Smooth muscle cell (in vitro differentiated cells): ENCODE measurements around the gene GTF3C6. TPM values are rescaled to one million over a fixed set of nuclear protein-coding genes. Genes with fewer than 3 reads are reported as not detected.
"Not testable (repeated sequence)": the region's sequence is repeated elsewhere in the genome, so short reads cannot be mapped to it uniquely, and the experiment has no call there.

Experiments
- DNase-seq: peaks from one replicate; lab custom pipeline; 2025; ENCODE audit not compliant: unreplicated experiment; lab: John Stamatoyannopoulos, UW
- H2AFZ ChIP-seq: fragments of 200-600 bp; sonication (generic); 2 replicates; pipeline ENCODE4 v1.6.0; 2016; ENCODE audit warnings: antibody characterized with exemption, low read depth, mild to moderate bottlenecking
- H3F3A ChIP-seq: fragments of 200-600 bp; sonication (generic); 2 replicates; pipeline ENCODE4 v1.6.0; 2017; ENCODE audit warnings: antibody characterized with exemption, low read depth
- H3K27ac ChIP-seq: fragments of 200-600 bp; sonication (generic); 2 replicates; pipeline ENCODE4 v1.5.1; 2016; ENCODE audit warnings: low read depth, mild to moderate bottlenecking
- H3K27me3 ChIP-seq: fragments of 200-600 bp; sonication (generic); 2 replicates; pipeline ENCODE4 v1.6.1; 2016; ENCODE audit warnings: low read depth, mild to moderate bottlenecking
- H3K36me3 ChIP-seq: fragments of 200-600 bp; sonication (generic); 2 replicates; pipeline ENCODE4 v1.5.1; 2016; ENCODE audit warnings: low read depth
- H3K4me1 ChIP-seq: fragments of 200-600 bp; sonication (generic); 2 replicates; pipeline ENCODE4 v1.5.1; 2016; ENCODE audit warnings: low read depth
- H3K4me2 ChIP-seq: fragments of 200-600 bp; sonication (generic); 2 replicates; pipeline ENCODE4 v1.6.0; 2016; ENCODE audit warnings: mild to moderate bottlenecking
- H3K4me3 ChIP-seq: fragments of 200-600 bp; sonication (generic); 2 replicates; pipeline ENCODE4 v1.5.1; 2016; ENCODE audit warnings: mild to moderate bottlenecking
- H3K79me2 ChIP-seq: fragments of 200-600 bp; sonication (generic); 2 replicates; pipeline ENCODE4 v1.6.0; 2016; ENCODE audit warnings: low read depth, mild to moderate bottlenecking
- H3K9ac ChIP-seq: fragments of 200-600 bp; sonication (generic); 2 replicates; pipeline ENCODE4 v1.6.0; 2016; ENCODE audit warnings: low read depth
- H3K9me3 ChIP-seq: fragments of 200-600 bp; sonication (generic); replicated peaks from 2 replicates; pipeline ENCODE4 v1.5.1; 2016; ENCODE audit warnings: low read depth
- H4K20me1 ChIP-seq: fragments of 200-600 bp; sonication (generic); 2 replicates; pipeline ENCODE4 v1.6.0; 2016; ENCODE audit warnings: low read depth
- WGBS: methylation state at CpG from one replicate; pipeline ENCODE4 v1.1.7; 2016; ENCODE audit warnings: low lambda C conversion rate; 5-methylcytosine and 5-hydroxymethylcytosine counted together
- polyA plus RNA-seq: library from polyadenylated mRNA; unstranded; fragments of >200 nt; fragmentation: Nextera tagmentation; extraction: Ambion mirVana; gene quantifications from 2 replicates; pipeline ENCODE4 v1.2.1, GENCODE V29; 2016
- total RNA-seq: library from RNA; depleted of rRNA; stranded (reverse); fragments of >200 nt; gene quantifications from 2 replicates; pipeline ENCODE4 v1.2.3, GENCODE V29; 2014
- TF ChIP-seq, protein P1 (sequence below): fragments of 200-600 bp; sonication (generic); IDR thresholded peaks from 2 replicates; pipeline ENCODE4 v1.5.1; 2017; ENCODE audit warnings: borderline replicate concordance, mild to moderate bottlenecking, antibody characterized with exemption; ENCODE audit not compliant: insufficient read depth, poor library complexity, severe bottlenecking

The GTF3C6 gene
- total and polyA plus RNA-seq, 2 experiments from 2014 or later: 88.5 to 90.2 TPM

DNA sequence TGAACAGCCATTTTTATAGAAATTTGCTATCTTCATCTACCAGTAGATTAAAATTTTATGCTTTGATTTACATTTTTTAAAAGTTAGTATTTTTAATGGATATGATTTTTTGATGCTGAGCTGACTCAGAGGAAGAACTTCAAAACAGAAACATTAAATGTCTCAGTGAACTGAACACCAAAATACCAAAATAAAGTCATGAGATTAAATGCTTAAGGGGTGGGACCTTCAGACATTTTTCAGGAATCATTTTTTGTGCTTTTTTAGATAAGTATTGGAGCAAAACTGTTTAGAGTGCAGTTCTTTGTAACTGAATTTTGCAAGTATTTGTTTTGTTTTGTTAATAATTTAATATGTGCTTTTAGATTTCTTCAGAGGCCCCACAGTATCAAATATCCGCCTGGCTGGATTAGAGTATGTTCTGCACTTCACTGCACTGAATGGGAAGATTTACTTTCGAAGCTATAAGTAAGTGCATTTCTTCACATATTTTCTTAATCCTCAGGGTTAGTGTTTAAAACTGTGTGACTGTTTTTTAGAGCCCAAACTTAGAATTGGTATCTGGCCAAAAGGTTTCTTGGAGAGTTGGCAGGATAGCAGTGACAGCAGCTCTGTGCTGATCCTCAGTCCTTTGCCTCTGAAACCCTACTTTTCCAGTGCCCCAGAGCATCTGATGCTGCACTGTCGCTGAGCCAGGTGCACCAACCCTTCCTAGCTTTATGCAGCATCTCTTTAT lies 57.1 kb downstream of the GTF3C6 start:
- H3F3A ChIP-seq: no peaks in the 10 kb centered on the region
- H3K4me3 ChIP-seq: no peak overlapping the region
- H3K4me1 ChIP-seq: no peaks in the 10 kb centered on the region
- H3K4me2 ChIP-seq: no peak overlapping the region
- H3K79me2 ChIP-seq: no peaks in the 10 kb centered on the region
- DNase-seq: no peak
- no peaks in the 10 kb centered on the region for H3K36me3 ChIP-seq
- H4K20me1 ChIP-seq: no peaks in the 10 kb centered on the region
- H3K27ac ChIP-seq: peak overlapping the region; percentile 40
- 65% methylated on average over 3 of the region's 3 CpGs for WGBS
- H3K27me3 ChIP-seq: no peaks in the 10 kb centered on the region
- H2AFZ ChIP-seq: no peak overlapping the region
- no peak overlapping the region for H3K9ac ChIP-seq
- H3K9me3 ChIP-seq: no peaks in the 10 kb centered on the region
- TF ChIP-seq, protein P1, sequence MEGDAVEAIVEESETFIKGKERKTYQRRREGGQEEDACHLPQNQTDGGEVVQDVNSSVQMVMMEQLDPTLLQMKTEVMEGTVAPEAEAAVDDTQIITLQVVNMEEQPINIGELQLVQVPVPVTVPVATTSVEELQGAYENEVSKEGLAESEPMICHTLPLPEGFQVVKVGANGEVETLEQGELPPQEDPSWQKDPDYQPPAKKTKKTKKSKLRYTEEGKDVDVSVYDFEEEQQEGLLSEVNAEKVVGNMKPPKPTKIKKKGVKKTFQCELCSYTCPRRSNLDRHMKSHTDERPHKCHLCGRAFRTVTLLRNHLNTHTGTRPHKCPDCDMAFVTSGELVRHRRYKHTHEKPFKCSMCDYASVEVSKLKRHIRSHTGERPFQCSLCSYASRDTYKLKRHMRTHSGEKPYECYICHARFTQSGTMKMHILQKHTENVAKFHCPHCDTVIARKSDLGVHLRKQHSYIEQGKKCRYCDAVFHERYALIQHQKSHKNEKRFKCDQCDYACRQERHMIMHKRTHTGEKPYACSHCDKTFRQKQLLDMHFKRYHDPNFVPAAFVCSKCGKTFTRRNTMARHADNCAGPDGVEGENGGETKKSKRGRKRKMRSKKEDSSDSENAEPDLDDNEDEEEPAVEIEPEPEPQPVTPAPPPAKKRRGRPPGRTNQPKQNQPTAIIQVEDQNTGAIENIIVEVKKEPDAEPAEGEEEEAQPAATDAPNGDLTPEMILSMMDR: no peak

DNA sequence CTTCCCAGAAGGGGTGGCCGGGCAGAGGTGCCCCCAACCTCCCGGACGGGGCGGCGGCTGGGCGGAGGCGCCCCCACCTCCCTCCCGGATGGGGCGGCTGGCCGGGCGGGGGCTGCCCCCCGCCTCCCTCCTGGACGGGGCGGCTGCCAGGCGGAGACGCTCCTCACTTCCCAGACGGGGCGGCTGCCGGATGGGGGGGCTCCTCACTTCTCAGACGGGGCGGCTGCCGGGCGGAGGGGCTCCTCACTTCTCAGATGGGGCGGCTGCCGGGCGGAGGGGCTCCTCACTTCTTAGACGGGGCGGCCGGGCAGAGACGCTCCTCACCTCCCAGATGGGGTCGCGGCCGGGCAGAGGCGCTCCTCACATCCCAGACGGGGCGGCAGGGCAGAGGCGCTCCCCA lies 58.7 kb downstream of the GTF3C6 start:
- H3K9ac ChIP-seq, H3K36me3 ChIP-seq, H2AFZ ChIP-seq, H3K27ac ChIP-seq, H3K4me2 ChIP-seq, DNase-seq, H3K4me1 ChIP-seq, H3K4me3 ChIP-seq, H4K20me1 ChIP-seq, H3K79me2 ChIP-seq, H3K27me3 ChIP-seq, H3F3A ChIP-seq, H3K9me3 ChIP-seq: not testable (repeated sequence)
- 96% methylated on average over 7 of the region's 37 CpGs for WGBS

Other genes starting within 250 kb of the GTF3C6 start
- gene CDK19, start 143.2 kb upstream of the GTF3C6 start, total RNA-seq: 14.0 and 17.1 TPM in 2 replicates
- 3.7 and 4.4 TPM in 2 replicates for gene CDK19, start 143.2 kb upstream of the GTF3C6 start, polyA plus RNA-seq
- 56.7 and 67.8 TPM in 2 replicates for gene AMD1, start 83.9 kb upstream of the GTF3C6 start, total RNA-seq
- 20.8 and 31.2 TPM in 2 replicates for gene AMD1, start 83.9 kb upstream of the GTF3C6 start, polyA plus RNA-seq
- 29.0 and 34.5 TPM in 2 replicates for gene RPF2, start 23.3 kb downstream of the GTF3C6 start, total RNA-seq
- 30.5 and 33.8 TPM in 2 replicates for gene RPF2, start 23.3 kb downstream of the GTF3C6 start, polyA plus RNA-seq
- 0.54 and 1.4 TPM in 2 replicates for gene SLC16A10, start 128.8 kb downstream of the GTF3C6 start, total RNA-seq
- 0.87 TPM in 1 of 2 replicates, not detected in the other for gene SLC16A10, start 128.8 kb downstream of the GTF3C6 start, polyA plus RNA-seq